HuH-7.5 (cell line): ENCODE data around the gene MAP3K21.

Source experiments
- DNase-seq: peaks from one replicate; pipeline ENCODE4 v3.0.0; 2011; ENCODE audit warnings: low spot score

The MAP3K21 gene

DNA sequence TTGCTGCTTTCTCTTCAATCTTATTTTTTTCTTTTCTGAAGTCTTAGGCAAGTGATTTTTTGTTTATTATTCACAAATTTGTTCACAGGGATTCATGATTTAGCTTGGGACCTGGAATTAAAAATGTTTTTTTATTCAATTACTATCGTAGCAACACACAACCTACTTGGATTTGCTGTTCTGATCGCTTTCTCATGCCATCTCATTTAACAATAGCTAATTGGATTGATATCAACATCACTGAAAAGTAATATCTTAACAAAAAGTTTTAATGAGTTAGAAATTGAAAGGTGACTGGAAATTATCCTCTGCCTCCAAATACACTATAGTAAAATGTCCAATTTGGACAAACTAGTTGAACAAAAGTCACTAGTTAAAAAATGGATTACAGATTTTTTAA is 32.4 kb downstream of the MAP3K21 start:
- no peak for DNase-seq

DNA sequence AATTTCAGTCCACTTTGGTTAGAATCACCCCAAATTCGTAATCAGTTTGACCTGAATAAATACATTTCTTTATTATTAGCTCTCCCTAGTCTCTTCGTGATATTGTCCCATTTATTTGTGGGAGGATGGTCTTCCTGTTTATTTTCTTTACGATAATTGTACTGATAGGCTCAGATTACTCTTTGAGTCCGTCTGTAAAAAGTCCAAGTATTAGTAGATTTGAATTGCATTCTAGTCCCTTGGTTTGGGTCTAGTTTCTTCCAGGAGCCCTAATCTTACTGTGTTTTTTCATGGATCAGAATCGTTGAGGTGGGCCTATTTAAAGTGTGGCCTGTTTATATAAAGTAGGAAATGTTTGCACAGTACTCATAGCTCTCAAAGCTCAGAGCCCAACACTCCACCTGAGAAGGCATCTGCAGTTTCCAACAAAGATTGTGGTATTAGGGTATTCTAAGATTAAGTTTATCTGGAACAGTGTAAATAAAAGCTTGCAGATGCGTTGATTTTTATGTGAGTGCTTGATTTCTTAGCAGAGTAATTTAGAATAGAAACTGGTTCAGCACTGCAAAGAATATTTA is 33.1 kb downstream of the MAP3K21 start:
- no peak for DNase-seq

DNA sequence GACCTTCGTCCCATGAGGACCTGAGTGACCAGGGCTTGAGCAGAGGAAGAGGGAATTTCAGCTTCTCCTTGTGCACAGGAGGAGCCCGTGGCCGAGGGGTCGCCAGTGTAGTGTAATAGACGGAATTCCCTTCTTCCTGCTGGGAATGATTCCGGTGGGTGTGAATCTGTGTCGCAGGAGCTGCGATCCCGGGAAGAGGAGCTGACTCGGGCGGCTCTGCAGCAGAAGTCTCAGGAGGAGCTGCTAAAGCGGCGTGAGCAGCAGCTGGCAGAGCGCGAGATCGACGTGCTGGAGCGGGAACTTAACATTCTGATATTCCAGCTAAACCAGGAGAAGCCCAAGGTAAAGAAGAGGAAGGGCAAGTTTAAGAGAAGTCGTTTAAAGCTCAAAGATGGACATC is 34.4 kb downstream of the MAP3K21 start:
- DNase-seq, result no peak

DNA sequence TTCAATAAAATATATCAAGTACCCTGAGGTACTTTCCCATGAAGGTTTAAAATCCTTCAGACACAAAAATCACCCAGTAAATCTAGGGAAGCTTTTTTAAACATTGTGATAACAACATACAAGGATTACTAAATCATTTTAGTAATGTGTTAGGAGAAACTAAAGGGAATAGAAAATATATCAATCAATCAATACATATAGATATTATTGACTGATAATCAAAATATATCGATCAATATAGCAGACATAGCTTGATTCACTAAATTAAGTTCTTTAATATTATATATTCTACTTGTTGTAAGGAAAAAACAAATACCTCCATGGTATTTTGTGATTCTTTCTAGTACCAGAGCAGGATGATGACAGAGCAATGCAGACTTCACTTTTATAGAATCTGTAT is 35.2 kb downstream of the MAP3K21 start:
- no peak for DNase-seq

DNA sequence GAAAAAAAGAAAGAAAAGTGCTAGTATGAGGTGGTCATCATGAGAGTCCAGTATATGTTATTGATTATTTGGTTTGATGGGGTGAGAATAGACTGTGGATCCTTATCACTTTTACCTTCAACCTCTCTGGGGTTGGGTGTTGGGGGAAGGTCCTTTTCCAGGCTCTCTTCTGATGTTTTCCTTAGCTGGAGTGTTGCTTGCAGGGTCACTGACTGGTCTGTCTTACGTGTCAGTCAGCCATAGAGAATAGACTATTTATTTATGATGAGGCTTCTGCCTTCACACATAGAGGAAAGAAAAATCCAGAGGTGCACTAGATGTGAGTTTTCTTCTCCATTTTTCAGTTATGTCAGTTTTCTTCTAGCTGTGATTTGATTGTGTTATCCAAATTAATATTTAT is 36.5 kb downstream of the MAP3K21 start:
- no peak for DNase-seq

DNA sequence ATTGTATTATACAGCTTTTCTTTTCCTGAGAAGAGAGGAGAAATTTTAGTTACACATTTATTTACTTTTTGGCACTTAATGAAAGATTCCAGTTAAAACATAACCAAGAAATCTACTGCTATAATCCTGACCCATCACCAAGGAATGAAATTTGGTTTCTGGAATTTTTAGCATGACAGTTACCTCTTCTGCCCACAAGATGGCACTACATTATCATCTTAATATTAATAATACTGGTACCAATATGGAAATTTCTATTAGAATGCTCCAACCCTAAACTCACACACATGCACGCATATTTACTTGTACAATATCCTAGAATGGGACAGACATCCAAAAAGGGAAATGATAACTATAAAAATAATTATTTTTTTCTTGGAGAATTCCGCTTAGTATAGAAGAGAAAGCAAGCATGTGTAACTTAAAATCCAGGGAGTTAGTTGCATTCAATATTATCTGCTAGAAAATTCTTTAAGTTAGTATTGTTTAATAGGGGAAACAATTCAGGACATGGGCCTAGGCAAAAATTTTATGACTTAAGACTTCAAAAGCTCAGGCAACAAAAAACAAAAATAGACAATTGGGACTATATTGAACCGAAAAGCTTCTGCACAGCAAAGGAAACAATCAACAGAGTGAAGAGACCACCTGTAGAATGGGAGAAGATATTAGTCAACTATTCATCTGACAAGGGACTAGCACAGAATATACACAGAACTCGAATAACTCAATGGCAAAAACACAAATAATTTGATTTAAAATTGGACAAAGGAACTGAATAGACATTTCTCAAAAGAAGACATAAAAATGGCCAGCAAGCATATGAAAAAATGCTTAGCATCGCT is 37.4 kb downstream of the MAP3K21 start:
- no peak for DNase-seq

DNA sequence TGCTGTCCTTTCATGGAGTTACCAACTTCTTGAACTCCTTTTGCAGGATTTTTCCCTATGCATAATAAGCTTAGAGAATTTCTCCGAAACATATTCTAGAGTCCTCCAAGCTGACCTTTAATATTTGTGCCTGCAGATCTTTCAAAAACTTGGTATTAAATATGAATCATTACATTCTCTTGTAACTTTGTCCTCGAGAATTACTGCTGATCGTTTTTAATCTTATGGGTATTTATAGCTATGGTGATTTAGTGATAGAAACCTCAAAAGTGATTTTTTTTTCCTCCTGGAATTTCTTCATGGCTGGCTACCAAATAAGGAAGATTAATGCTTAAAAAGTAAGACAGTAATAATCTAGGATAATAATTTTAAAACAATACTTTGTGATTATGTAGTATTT is 39.1 kb downstream of the MAP3K21 start:
- no peak for DNase-seq

DNA sequence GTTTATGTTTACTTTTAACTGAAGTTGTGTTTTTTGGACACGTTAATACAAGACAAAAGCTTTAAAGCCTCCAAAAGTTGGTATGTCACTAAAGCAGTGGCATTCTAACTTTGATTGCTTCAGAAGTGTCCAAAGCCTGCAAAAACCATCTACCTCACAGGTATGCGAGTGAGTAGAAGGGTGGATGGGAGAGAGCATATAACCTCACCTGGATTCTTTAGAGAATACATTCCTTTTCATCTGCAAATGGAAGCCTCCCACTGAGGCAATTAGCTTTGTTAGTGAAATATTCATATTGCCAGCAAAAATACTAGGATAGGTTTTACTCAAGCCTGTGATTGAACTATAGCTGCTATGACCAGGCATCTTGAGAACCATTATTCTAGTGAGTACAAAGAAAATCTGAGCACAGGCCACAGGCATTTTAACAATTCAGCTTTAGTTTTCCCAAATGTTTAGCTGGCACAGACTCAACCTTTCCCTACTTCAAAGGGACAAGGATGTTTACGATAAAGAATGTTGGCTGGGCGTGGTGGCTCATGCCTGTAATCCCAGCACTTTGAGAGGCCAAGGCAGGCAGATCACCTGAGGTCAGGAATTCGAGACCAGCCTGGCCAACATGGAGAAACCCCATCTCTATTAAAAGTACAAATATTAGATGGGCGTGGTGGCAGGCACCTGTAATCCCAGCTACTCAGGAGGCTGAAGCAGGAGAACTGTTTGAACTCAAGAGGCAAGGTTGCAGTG is 39.7 kb downstream of the MAP3K21 start:
- no peak for DNase-seq

DNA sequence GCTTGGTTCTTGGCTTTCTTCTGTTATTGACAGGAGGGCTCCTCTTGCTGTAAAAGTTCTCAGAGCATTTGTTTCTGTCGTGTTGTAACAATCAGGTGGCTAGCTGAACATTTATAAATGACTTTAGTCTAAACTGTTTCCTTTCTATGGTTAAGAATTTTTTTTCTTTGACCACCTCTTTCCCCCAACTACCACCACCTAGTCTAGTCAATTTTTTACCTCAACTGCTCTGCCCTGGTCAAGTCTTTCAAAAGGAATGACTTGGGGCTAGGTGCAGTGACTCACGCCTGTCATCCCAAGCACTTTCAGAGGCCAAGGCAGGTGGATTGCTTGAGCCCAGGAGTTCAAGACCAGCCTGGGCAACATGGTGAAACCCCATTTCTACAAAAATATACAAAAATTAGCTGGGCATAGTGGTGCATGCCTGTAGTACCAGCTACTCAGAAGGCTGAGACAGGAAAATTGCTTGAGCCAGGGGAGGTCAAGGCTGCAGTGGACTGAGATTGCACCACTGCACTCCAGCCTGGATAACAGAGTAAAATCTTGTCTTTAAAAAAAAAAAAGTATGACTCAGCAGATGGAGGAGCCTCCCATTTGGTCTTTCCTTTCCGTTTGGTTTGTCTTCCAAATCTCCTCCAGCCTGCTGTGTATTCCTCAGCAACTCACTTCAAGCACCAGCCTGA is 40.7 kb downstream of the MAP3K21 start:
- no peak for DNase-seq

DNA sequence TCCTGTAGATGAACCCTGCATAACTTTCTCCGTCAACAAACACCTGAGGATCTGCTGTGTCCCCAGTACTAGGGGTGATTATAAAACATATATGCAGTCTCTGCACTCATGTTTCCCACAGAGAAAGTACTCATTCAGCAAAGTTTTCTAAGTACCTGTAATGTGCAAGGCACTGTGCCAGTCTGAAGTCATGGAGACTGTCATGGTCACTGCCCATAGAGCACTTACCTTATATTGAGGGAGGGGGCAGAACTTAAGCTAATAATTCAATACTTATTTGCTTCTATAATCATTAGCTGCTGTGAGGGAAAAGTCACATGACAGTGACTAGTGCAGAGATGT is 41.2 kb downstream of the MAP3K21 start:
- DNase-seq, result no peak

DNA sequence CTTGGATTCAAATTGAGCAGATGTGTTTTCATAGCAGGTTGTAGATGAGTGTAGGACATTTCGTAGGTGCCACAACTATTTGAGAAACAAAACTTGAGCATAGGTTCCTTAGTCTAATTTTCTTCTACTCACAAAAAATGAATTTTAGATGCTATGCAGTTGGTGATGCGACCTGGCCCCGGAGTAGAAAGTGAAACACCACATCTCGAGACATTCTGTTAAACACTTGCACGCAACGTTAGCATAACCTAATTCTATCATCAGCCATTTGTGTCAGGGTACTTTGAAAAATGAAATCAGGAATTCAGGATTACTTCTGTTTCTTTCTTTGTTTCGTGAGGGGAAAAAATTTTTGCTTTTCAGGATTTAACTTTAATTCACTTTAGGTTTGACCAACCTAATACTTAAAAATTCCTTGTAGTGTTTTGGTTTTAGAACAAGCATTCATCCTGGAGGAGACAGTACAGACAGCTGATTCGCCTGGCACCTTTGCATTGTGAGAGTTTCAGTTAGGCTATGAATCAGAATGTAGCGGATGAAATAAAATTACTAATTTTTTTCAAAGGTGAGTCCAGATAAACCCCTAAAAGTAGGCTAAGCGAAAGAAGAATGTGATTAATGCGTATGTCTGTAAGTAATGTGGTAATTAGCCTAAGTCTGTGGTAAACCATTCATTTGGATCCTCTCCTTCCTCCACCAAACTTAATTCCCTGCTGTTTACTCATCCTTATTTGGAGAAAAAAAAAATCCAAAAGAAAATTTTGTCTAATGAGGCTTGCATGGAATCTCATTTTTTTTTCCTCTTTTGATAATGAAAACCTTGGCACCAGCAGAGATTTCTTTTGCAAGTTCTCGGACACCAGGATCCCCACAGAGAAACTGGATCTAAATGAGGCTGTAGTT is 44.9 kb downstream of the MAP3K21 start:
- no peak for DNase-seq

DNA sequence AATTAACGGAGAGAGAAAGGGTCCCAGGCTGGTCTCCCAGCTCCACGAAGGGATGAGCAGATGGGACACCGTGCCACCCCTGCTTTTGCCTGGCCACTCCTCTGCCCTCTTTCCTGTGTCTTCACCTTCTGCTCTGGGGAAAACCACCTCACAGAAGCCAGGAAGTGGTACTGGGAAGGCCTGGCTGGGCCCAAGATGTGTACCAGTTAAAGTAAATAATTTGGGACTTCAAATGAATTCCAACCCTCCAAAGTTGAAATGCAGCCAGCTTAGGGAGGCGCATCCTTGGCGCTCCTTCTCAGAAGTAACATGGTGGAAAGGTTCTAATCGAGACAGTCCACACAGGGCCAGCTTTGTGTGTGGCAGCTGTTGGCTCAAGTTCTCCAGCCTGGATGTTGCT is 45.7 kb downstream of the MAP3K21 start:
- no peak for DNase-seq

DNA sequence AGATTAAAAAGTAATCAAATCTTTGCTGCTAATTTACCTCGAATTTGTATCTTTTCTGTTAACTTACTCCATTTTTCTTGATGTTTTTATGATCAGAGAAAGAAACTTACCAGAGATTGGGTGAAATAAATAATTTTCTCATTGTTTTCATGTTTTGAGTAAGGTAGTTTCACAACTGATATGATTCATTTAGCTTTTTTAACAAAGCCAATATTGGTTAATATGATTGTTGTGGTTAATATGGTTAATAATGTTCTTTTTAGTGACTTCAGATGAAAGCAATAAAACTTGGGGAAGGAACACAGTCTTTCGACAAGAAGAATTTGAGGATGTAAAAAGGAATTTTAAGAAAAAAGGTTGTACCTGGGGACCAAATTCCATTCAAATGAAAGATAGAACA is 48.1 kb downstream of the MAP3K21 start:
- no peak for DNase-seq

DNA sequence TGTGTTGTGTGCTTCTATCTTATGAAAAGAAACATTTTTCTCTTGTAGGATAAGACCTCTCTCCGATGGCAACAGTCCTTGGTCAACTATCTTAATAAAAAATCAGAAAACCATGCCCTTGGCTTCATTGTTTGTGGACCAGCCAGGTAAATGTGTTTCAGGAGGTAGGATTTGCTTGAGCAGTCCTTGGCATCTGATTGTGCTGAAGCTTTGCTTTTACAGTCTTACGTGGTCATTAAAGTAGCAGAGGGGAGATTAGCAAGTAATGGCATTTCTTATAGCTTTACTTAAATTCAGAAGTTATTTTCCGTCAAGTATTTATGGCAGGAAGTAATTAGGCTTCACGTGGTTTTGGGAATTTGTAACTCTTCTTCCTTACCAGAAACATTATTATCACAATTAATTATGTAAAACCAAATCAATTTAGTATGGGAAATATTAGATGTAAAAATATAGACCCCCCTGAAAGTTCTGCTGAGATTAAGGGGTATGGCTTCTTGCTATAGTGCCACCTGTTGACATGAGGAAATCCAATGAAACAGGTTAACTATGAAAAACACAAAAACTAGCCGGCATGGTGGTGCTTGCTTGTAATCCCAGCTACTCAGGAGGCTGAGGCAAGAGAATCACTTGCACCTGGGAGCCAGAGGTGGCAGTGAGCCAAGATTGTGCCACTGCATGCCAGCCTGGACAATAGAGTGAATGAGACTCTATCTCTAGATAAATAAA is 49.0 kb downstream of the MAP3K21 start:
- DNase-seq, result no peak

DNA sequence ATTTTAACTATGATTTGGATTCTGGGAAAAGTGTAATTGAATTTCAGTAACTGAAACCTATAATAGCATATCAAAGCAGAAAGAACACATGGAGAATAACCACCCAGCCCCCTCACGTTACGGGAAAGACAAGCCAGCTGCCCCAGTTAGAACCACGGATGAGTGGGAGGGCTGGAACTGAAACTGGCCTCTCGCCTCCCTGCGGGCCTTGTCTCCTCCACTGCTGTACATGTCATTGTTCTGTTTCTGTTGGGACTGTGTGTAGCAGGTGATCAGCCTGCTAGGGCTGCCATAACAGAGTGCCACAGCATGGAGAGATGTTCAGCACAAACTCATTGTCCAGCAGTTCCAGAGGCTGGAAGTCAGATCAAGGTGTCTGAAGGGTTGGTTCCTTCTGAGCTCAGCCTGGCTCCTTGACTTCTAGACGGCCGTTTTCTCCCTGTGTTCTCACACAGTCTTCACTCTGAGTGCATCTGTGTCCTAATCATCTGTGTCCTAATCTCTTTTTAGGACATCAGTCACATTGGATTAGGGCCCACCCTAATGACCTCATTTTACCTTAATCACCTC is 52.4 kb downstream of the MAP3K21 start:
- DNase-seq, result no peak

DNA sequence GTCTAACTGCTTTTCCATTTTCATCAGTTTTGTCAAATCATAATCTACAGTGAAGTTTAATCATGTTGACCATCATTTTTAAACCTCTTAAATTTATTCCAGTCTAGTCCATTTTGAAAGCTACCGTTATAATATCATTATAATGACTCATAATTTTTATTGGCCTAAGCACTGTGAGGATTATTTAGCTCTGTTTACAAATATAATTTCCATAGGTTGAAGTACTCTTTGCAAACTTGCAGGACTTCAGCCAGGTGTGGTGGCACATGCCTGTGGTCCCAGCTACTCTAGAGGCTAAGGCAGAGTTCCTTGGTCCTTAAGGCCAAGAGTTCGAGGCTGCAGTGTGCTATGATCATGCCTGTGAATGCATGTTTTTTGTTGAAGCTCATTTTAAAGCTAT is 54.3 kb downstream of the MAP3K21 start:
- no peak for DNase-seq

DNA sequence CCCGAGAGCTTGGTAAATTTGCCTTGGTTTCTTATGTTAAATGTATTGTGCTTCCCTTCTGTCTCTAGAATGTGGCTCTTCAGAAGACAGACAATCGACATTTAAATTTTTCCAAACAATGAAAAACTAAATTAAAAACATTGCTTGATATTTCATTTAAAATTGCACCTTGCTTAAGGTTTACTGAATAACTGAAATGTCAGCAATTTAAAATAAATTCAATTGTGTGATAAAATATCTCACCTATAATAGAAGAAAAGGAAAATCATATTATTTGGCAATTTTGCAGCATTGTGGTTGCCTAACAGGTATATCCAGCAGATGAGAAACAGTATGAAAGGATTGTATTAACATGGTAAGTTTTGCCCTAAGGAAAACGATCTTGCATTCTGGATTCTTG is 56.5 kb downstream of the MAP3K21 start:
- no peak for DNase-seq

DNA sequence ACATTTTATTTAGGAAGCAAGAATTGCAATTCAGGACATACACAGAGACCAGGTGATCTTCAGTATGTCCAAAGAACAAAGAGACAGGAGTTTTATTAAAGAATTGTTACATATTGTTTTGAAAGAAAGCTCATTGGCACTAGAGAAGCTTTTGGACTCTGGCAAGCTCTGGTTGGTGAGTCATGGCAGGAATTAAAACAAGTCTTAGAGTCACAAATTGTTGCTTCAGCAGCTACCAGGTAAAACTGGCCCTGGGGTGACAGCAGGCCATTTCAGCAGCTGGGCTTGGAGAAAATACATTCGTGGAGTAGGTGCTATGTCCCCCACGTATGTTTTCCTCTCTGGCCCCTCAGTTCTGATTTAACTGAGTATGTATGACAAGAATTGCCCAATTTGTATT is 58.8 kb downstream of the MAP3K21 start:
- no peak for DNase-seq

DNA sequence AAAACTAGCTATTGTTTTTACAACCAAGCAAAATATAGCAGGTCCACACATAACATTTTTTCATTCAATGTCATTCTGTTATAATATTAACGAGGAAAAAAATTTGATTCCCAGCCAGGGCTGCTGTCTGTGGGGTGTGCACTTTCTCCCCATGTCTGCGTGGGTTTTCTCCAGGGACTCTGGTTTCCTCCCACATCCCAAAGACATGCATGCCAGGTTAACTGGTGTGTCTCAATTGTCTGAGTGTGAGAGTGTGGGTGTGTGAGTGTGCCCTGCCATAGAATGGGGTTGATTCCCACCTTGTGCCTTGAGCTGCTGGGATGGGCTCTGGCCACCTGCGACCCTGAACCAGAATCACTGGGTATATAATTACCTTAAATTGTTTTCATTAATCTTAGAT is 60.1 kb downstream of the MAP3K21 start:
- DNase-seq, result no peak

DNA sequence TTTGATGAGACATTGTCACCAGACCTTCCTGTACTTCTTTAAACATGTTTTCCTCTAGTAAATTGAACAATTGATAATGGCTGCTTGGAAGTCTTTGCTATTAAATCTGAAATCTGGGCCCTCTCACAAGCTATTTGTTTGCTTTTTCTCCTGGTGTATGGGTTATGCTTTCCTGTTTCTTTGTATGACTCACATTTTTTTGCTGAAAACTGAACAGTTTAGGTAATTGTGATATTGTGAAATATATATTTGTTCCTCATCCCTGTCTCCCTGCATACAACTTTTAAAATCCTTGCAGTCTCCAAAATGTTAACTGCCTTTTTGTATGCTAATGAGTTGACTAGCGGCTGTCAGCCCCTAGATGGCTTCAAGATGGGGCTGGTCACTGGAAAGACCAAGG is 61.6 kb downstream of the MAP3K21 start:
- DNase-seq, result no peak

DNA sequence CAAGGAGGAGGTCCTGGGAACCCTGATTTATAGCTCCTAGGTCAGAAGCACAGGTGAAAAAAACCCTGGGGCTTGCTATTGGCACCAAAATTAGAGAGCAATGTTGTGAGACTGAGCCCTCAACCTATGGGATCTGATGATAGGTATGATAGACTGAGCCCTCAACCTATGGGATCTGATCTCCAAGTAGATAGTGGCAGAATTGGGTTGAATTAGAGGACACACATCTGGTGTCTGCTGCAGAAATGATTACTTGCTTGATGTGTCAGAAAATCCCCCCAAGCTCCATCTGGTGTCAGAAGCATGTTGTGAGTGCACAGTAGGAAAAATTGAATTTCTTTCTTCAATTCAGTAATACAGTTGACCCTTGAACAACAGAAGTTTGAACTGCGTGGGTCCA is 62.4 kb downstream of the MAP3K21 start:
- DNase-seq, result no peak
